Activated T-helper 2 cell treated with anti-CD3 and anti-CD28 coated beads, Interferon-gamma antibody, Interleukin-2, Interleukin-4, amounts not matched to agents 10 μg/mL and 5 μg/mL and 100 μg/mL, durations not matched to agents 14 hours and 24 hours and 36 hours (primary cell): ENCODE results near the gene C6orf62. TPM values are rescaled to one million over a fixed set of nuclear protein-coding genes. Genes with fewer than 3 reads are reported as not detected.
"Not testable (repeated sequence)": the region's sequence is repeated elsewhere in the genome, so short reads cannot be mapped to it uniquely, and the experiment has no call there.

ENCODE experiments used
- DNase-seq: peaks from one replicate; pipeline ENCODE4 v3.0.0; 2021; ENCODE audit warnings: low spot score
- H3K27ac Mint-ChIP-seq: one replicate; pipeline ENCODE4 v1.8.0; 2021; ENCODE audit warnings: mixed read lengths
- H3K27me3 Mint-ChIP-seq: one replicate; pipeline ENCODE4 v1.8.0; 2021; ENCODE audit warnings: low read depth, mixed read lengths
- H3K36me3 Mint-ChIP-seq: one replicate; pipeline ENCODE4 v1.8.0; 2021; ENCODE audit warnings: low read depth, mixed read lengths
- H3K4me1 Mint-ChIP-seq: one replicate; pipeline ENCODE4 v1.8.0; 2021; ENCODE audit warnings: low read depth, mixed read lengths
- H3K4me3 Mint-ChIP-seq: one replicate; pipeline ENCODE4 v1.8.0; 2021; ENCODE audit warnings: low read depth, mild to moderate bottlenecking, moderate library complexity, mixed read lengths
- H3K9me3 Mint-ChIP-seq: one replicate; pipeline ENCODE4 v1.8.0; 2021; ENCODE audit warnings: mixed read lengths
- intact Hi-C: fragments of 100-400 bp; cut with micrococcal nuclease; formaldehyde crosslinking; loops from one replicate; pipeline ENCODE4 v1.15.1; 2023
- total RNA-seq: library from RNA; stranded (reverse); gene quantifications from 2 replicates; pipeline ENCODE4 v1.2.3, GENCODE V29; 2022

Gene C6orf62
- total RNA-seq, 1 donor from 2014 or later, result 122 TPM

- H3K27ac Mint-ChIP-seq, result no peak overlapping the region
- no peaks in the 10 kb centered on the region for H3K9me3 Mint-ChIP-seq
- H3K36me3 Mint-ChIP-seq, result peaks cover 5% of the 10 kb centered on the region
- intact Hi-C loops, result loop anchor here (10.0 kb wide), 2 partner anchors 195 to 405 kb away; partner anchors contain the start of gene ALDH5A1
- peaks cover 14% of the 10 kb centered on the region for H3K4me1 Mint-ChIP-seq
- no peaks in the 10 kb centered on the region for H3K27me3 Mint-ChIP-seq
- H3K4me3 Mint-ChIP-seq, result no peak overlapping the region
- no peak for DNase-seq
Observed at GRCh38 chr6:24689964-24690363, 29.0 kb downstream of the C6orf62 start.

- intact Hi-C loops, result no loop called here
- DNase-seq, result no peak
- Mint-ChIP-seq H3K4me3 (no peak overlapping the region), H3K27me3 (no peaks in the 10 kb centered on the region), H3K27ac (no peak overlapping the region), H3K4me1 (peaks cover 10% of the 10 kb centered on the region), H3K9me3 (no peaks in the 10 kb centered on the region), H3K36me3 (peaks cover 5% of the 10 kb centered on the region)
Observed at GRCh38 chr6:24686946-24687345, 32.0 kb downstream of the C6orf62 start.

GRCh38 chr6:24686408-24686807 lies 32.5 kb downstream of the C6orf62 start:
- Mint-ChIP-seq H3K36me3 (peaks cover 5% of the 10 kb centered on the region), H3K27ac (no peak overlapping the region), H3K4me1 (peaks cover 4% of the 10 kb centered on the region), H3K4me3 (no peak overlapping the region), H3K27me3 (no peaks in the 10 kb centered on the region), H3K9me3 (no peaks in the 10 kb centered on the region)
- no peak for DNase-seq
- intact Hi-C loops, result no loop called here

DNA sequence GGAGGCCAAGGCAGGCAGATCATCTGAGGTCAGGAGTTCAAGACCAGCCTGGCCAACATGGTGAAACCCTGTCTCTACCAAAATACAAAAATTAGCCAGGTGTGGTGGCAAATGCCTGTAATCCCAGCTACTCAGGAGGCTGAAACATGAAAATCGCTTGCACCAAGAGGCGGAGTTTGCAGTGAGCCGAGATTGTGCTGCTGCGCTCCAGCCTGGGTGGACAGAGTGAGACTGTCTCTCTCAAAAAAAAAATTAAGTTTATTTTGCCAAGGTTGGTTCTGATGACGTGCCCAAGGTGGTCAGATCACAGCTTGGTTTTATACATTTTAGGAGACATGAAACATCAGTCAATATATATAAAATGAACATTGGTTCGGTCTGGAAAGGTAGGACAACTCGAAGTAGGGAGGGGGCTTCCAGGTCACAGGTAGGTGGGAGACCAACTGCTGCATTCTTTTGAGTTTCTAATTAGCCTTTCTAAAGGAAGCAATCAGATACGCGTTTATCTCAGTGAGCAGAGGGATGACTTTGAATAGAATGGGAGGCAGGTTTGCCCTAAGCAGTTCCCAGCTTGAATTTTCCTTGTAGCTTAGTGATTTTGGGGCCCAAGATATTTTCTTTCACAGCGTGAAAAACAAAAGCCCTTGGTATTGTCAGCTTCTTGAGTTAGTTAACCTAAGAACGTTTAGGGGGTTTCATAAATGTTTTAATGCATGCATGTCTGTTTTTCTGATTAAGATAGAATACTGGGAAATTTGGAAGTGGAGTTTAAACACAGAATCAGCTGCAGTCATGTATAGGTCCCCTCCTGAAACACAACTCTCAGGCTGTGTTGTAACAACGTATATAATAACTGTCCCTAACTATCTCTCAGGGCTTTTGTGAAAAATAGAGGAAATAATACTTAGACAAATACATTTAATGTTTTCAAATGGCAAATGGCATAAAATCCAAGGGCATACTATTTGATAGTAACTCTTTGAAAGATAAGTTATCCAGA lies 35.4 kb downstream of the C6orf62 start:
- peaks cover 5% of the 10 kb centered on the region for H3K36me3 Mint-ChIP-seq
- intact Hi-C loops, result no loop called here
- DNase-seq, result no peak
- no peaks in the 10 kb centered on the region for H3K4me1 Mint-ChIP-seq
- H3K9me3 Mint-ChIP-seq, result no peaks in the 10 kb centered on the region
- no peaks in the 10 kb centered on the region for H3K27me3 Mint-ChIP-seq
- no peak overlapping the region for H3K4me3 Mint-ChIP-seq
- H3K27ac Mint-ChIP-seq, result no peak overlapping the region

GRCh38 chr6:24680582-24680981 lies 38.4 kb downstream of the C6orf62 start:
- no peaks in the 10 kb centered on the region for H3K27me3 Mint-ChIP-seq
- peaks cover 5% of the 10 kb centered on the region for H3K36me3 Mint-ChIP-seq
- no peak overlapping the region for H3K27ac Mint-ChIP-seq
- H3K4me3 Mint-ChIP-seq, result no peak overlapping the region
- H3K4me1 Mint-ChIP-seq, result no peaks in the 10 kb centered on the region
- no peak for DNase-seq
- intact Hi-C loops, result no loop called here
- H3K9me3 Mint-ChIP-seq, result no peaks in the 10 kb centered on the region

GRCh38 chr6:24678792-24679352 lies 40.1 kb downstream of the C6orf62 start:
- H3K4me1 Mint-ChIP-seq, H3K27ac Mint-ChIP-seq, H3K9me3 Mint-ChIP-seq, intact Hi-C loops, H3K4me3 Mint-ChIP-seq, DNase-seq, H3K27me3 Mint-ChIP-seq: not testable (repeated sequence)
- peaks cover 18% of the 10 kb centered on the region for H3K36me3 Mint-ChIP-seq

DNA sequence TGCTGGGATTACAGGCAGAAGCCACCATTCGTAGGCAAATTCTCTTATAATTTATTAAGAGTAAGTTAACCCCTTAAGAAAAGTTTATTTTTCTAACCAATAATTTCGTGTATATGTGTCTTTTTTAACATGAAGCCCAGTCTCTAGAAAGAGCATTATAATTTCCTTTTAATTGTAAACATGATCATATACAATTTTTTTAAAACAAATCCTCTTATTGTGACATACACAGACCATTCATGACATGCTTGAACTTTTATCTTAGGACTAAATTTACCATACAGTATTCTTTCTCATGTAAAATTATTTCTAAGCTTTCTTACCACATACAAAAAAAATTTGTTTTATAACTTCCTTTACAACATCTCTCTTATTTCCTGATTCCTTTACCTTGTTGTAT lies 45.3 kb downstream of the C6orf62 start:
- DNase-seq, result no peak
- H3K4me1 Mint-ChIP-seq, result peaks cover 6% of the 10 kb centered on the region
- intact Hi-C loops, result no loop called here
- peaks cover 55% of the 10 kb centered on the region for H3K36me3 Mint-ChIP-seq
- H3K27me3 Mint-ChIP-seq, result no peaks in the 10 kb centered on the region
- H3K27ac Mint-ChIP-seq, result no peak overlapping the region
- peaks cover 49% of the 10 kb centered on the region for H3K9me3 Mint-ChIP-seq
- H3K4me3 Mint-ChIP-seq, result no peak overlapping the region

GRCh38 chr6:24672620-24673182 lies 46.3 kb downstream of the C6orf62 start:
- Mint-ChIP-seq H3K4me1 (peaks cover 9% of the 10 kb centered on the region), H3K4me3 (no peak overlapping the region), H3K27me3 (no peaks in the 10 kb centered on the region), H3K36me3 (peaks cover 55% of the 10 kb centered on the region), H3K27ac (no peak overlapping the region), H3K9me3 (peaks cover 49% of the 10 kb centered on the region)
- intact Hi-C loops, result no loop called here
- no peak for DNase-seq

DNA sequence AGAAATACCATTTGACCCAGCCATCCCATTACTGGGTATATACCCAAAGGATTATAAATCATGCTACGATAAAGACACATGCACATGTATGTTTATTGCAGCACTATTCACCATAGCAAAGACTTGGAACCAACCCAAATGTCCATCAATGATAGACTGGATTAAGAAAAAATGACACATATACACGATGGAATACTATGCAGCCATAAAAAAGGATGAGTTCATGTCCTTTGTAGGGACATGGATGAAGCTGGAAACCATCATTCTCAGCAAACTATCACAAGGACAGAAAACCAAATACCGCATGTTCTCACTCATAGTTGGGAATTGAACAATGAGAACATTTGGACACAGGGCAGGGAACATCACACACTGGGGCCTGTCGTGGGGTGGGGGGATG lies 47.9 kb downstream of the C6orf62 start:
- H3K27me3 Mint-ChIP-seq, DNase-seq, H3K4me3 Mint-ChIP-seq, H3K27ac Mint-ChIP-seq, intact Hi-C loops: not testable (repeated sequence)
- peaks cover 13% of the 10 kb centered on the region for H3K4me1 Mint-ChIP-seq
- peaks cover 49% of the 10 kb centered on the region for H3K9me3 Mint-ChIP-seq
- H3K36me3 Mint-ChIP-seq, result peaks cover 54% of the 10 kb centered on the region

GRCh38 chr6:24670492-24670891 lies 48.5 kb downstream of the C6orf62 start:
- H3K27me3 Mint-ChIP-seq, H3K4me3 Mint-ChIP-seq, H3K27ac Mint-ChIP-seq, DNase-seq, intact Hi-C loops: not testable (repeated sequence)
- H3K36me3 Mint-ChIP-seq, result peaks cover 52% of the 10 kb centered on the region
- peaks cover 16% of the 10 kb centered on the region for H3K4me1 Mint-ChIP-seq
- H3K9me3 Mint-ChIP-seq, result peaks cover 49% of the 10 kb centered on the region

DNA sequence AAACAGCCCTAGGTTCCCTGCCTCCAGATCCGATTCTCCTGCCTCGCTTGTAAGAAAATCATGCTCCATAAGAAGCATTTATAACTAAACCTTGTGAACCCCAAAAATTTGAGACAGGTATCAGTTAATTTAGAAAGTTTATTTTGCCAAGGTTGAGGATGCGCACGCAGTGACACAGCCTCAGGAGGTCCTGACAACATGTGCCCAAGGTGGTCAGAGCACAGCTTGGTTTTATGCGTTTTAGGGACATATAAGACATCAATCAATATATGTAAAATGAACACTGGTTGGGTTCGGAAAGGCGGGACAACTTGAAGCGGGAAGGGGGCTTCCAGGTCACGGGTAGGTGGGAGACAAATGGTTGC lies 50.0 kb downstream of the C6orf62 start:
- H3K4me3 Mint-ChIP-seq, result peak overlapping the region; percentile 45
- peaks cover 28% of the 10 kb centered on the region for H3K4me1 Mint-ChIP-seq
- intact Hi-C loops, result loop anchor here (10.0 kb wide), 1 partner anchor 174 kb away; the partner anchor contains the start of gene ALDH5A1
- no peak for DNase-seq
- no peaks in the 10 kb centered on the region for H3K27me3 Mint-ChIP-seq
- H3K36me3 Mint-ChIP-seq, result peaks cover 52% of the 10 kb centered on the region
- H3K27ac Mint-ChIP-seq, result no peak overlapping the region
- peaks cover 42% of the 10 kb centered on the region for H3K9me3 Mint-ChIP-seq

GRCh38 chr6:24668066-24668996 lies 50.6 kb downstream of the C6orf62 start:
- peaks cover 53% of the 10 kb centered on the region for H3K36me3 Mint-ChIP-seq
- H3K9me3 Mint-ChIP-seq, result peaks cover 37% of the 10 kb centered on the region
- not testable (repeated sequence) for DNase-seq, H3K27ac Mint-ChIP-seq, H3K27me3 Mint-ChIP-seq
- intact Hi-C loops, result loop anchor here (10.0 kb wide), 1 partner anchor 174 kb away; the partner anchor contains the start of gene ALDH5A1
- H3K4me1 Mint-ChIP-seq, result peaks cover 33% of the 10 kb centered on the region
- peak overlapping the region; percentile 97 for H3K4me3 Mint-ChIP-seq
